Type B pancreatic cell (in vitro differentiated cells): ENCODE results near the gene FAF1. TPM values are rescaled to one million over a fixed set of nuclear protein-coding genes. Genes with fewer than 3 reads are reported as not detected.
A peak's percentile ranks its signal among the peaks of the same experiment; 100 is the strongest.
"Not testable (repeated sequence)": the region's sequence is repeated elsewhere in the genome, so short reads cannot be mapped to it uniquely, and the experiment has no call there.

Source experiments
- DNase-seq: peaks from one replicate; pipeline ENCODE4 v3.0.0; 2021; ENCODE audit warnings: mixed read lengths; ENCODE audit not compliant: unreplicated experiment; ENCODE audit errors: extremely low spot score
- H3K27ac Mint-ChIP-seq: 2 replicates; pipeline ENCODE4 v1.8.0; 2021; ENCODE audit warnings: mild to moderate bottlenecking, mixed read lengths
- H3K27me3 Mint-ChIP-seq: 2 replicates; pipeline ENCODE4 v1.8.0; 2021; ENCODE audit warnings: mixed read lengths
- H3K36me3 Mint-ChIP-seq: 2 replicates; pipeline ENCODE4 v1.8.0; 2021; ENCODE audit warnings: mixed read lengths
- H3K4me1 Mint-ChIP-seq: one replicate; pipeline ENCODE4 v1.8.0; 2021; ENCODE audit warnings: mixed read lengths; ENCODE audit not compliant: unreplicated experiment
- H3K4me3 Mint-ChIP-seq: 2 replicates; pipeline ENCODE4 v1.8.0; 2021; ENCODE audit warnings: mild to moderate bottlenecking, mixed read lengths
- H3K9me3 Mint-ChIP-seq: 2 replicates; pipeline ENCODE4 v1.8.0; 2021; ENCODE audit warnings: mixed read lengths
- total RNA-seq: library from RNA; stranded (reverse); gene quantifications from 2 replicates; pipeline ENCODE4 v1.2.1, GENCODE V29; 2021; ENCODE audit warnings: low replicate concordance
- TF ChIP-seq, protein P1 (sequence below): fragments of 200-600 bp; sonication (generic); conservative IDR thresholded peaks from 2 replicates; pipeline ENCODE4 v1.5.0; 2021; ENCODE audit warnings: antibody characterized with exemption, mild to moderate bottlenecking

FAF1 gene
- total RNA-seq, 1 donor from 2014 or later: 49.9 TPM

DNA sequence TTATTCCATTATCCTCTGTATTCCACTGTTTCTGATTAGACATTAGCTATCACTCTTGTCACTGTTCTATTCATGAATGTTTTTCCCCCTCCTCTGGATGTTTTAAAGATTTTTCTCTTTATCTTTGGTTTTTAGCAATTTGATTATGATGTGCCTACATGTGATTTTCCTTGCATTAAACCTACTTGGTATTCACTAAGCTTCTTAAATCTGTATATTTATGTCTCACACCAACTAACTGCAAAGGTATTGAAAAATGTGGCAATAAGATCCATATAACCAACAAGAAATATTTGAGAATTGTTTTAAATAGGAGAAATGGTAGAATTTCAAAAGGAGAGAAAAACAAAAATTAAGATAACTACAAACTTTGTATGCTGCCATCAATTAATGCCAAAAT is 25.2 kb downstream of the FAF1 start:
- no peaks in the 10 kb centered on the region for H3K9me3 Mint-ChIP-seq
- peaks cover 4% of the 10 kb centered on the region for H3K36me3 Mint-ChIP-seq
- TF ChIP-seq, protein P1, sequence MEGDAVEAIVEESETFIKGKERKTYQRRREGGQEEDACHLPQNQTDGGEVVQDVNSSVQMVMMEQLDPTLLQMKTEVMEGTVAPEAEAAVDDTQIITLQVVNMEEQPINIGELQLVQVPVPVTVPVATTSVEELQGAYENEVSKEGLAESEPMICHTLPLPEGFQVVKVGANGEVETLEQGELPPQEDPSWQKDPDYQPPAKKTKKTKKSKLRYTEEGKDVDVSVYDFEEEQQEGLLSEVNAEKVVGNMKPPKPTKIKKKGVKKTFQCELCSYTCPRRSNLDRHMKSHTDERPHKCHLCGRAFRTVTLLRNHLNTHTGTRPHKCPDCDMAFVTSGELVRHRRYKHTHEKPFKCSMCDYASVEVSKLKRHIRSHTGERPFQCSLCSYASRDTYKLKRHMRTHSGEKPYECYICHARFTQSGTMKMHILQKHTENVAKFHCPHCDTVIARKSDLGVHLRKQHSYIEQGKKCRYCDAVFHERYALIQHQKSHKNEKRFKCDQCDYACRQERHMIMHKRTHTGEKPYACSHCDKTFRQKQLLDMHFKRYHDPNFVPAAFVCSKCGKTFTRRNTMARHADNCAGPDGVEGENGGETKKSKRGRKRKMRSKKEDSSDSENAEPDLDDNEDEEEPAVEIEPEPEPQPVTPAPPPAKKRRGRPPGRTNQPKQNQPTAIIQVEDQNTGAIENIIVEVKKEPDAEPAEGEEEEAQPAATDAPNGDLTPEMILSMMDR: no peak
- H3K4me1 Mint-ChIP-seq: no peaks in the 10 kb centered on the region
- H3K27me3 Mint-ChIP-seq: no peaks in the 10 kb centered on the region
- DNase-seq: no peak
- H3K4me3 Mint-ChIP-seq: no peak overlapping the region
- no peak overlapping the region for H3K27ac Mint-ChIP-seq

DNA sequence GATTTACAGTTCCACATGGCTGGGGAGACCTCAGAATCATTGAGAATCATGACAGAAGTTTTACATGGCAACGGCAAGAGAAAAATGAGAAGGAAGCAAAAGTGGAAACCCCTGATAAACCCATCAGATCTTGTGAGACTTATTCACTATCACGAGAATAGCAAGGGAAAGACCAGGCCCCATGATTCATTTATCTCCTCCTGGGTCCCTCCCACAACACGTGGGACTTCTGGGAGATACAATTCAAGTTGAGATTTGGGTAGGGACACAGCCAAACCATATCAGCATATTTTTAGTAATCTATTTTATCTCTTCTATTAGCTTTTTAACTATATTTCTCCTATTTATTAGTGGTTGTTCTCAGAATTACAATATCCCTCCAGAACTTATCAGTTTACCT is 26.3 kb downstream of the FAF1 start:
- H3K27me3 Mint-ChIP-seq, H3K9me3 Mint-ChIP-seq, H3K4me3 Mint-ChIP-seq, H3K27ac Mint-ChIP-seq, H3K4me1 Mint-ChIP-seq, H3K36me3 Mint-ChIP-seq, DNase-seq: not testable (repeated sequence)

DNA sequence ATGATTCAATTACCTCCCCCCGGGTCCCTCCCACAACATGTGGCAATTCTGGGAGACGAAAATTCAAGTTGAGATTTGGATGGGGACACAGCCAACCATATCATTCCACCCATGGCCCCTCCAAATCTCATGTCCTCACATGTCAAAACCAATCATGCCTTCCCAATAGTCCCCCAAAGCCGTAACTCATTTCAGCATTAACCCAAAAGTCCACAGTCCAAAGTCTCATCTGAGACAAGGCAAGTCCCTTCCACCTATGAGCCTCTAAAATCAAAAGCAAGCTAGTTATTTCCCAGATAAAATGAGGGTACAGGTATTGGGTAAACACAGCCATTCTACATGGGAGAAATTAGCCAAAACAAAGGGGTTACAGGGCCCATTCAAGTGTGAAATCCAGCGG is 28.0 kb downstream of the FAF1 start:
- not testable (repeated sequence) for H3K36me3 Mint-ChIP-seq, H3K27ac Mint-ChIP-seq, H3K4me3 Mint-ChIP-seq, H3K9me3 Mint-ChIP-seq, DNase-seq, H3K27me3 Mint-ChIP-seq, H3K4me1 Mint-ChIP-seq

DNA sequence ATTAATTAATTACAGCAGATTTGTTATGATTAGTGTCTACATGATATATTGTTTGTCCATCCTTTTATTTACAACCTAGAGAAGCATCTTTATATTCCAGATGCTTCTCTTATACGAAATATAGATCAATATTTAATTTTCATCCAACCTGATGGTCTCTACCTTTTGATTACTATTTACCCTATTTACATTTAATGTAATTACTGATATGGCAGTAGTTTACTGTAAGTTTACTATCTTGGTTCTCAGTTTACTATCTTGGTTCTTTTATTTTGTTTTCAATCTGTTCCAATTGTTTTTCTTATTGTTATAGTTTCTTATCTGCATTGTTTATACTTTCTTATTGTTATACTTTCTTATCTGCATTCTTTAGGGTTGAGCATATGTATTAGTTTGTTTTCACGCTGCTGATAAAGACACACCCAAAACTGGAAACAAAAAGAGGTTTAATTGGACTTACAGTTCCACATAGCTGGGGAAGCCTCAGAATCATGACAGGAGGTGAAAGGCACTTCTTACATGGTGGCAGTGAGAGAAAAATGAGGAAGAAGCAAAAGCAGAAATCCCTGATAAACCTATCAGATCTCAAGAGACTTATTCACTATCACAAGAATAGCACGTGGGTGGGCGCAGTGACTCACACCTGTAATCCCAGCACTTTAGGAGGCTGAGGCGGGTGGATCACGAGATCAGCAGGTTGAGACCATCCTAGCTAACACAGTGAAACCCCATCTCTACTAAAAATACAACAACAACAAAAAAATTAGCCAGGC is 28.9 kb downstream of the FAF1 start:
- DNase-seq: no peak
- no peak overlapping the region for H3K4me3 Mint-ChIP-seq
- TF ChIP-seq, protein P1: no peak
- H3K4me1 Mint-ChIP-seq: no peaks in the 10 kb centered on the region
- peak overlapping the region; percentile 6 for H3K27ac Mint-ChIP-seq
- H3K9me3 Mint-ChIP-seq: no peaks in the 10 kb centered on the region
- no peaks in the 10 kb centered on the region for H3K27me3 Mint-ChIP-seq
- peaks cover 8% of the 10 kb centered on the region for H3K36me3 Mint-ChIP-seq

DNA sequence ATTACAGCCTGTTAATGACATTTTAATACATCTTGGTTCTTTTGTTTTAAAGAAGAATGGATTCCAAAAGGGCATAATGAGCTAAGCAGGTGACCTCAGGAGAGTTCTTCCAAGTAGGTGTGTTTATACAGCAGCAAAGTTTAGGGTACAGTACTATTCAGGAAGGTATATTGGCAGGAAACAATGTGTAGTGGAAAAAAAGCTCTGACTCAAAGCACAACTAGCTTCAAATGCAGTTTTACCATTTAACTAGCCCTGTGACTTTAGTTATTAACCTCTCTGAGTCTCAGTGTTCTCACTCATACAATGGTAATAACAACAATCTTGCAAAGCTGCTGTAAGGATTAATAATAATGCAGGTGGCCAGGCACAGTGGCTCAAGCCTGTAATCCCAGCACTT is 29.9 kb downstream of the FAF1 start:
- no peak for DNase-seq
- no peaks in the 10 kb centered on the region for H3K4me1 Mint-ChIP-seq

DNA sequence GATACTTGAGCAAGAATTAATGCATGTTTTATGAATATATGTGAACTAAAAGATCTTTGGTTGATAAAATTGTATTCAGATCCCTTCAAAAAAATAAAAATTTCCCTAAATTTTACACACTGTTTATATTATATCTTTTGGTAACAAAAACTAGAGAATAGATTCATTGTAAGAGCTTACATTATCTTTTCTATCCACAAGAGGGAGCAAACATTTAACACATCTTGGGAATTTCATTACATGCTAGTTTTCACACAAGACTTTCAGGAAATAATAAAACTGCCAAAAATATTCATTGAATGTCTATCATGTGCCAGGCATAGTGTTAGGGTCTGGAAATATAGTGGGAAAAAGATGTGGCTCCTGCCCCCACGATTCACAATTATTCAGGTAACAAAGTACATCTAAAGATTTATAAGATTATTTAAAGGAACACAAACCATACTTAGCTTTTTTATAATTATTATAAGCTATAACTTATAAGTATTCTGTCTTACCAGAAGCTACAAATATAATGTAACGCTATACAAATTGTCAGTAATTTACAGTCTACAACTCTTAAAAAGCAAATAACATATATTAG is 30.6 kb downstream of the FAF1 start:
- Mint-ChIP-seq H3K4me1 (no peaks in the 10 kb centered on the region), H3K4me3 (no peak overlapping the region), H3K36me3 (peaks cover 14% of the 10 kb centered on the region), H3K9me3 (no peaks in the 10 kb centered on the region), H3K27ac (no peak overlapping the region), H3K27me3 (no peaks in the 10 kb centered on the region)
- DNase-seq: no peak
- TF ChIP-seq, protein P1: peak; percentile 80

More for the DNA sequence above, 29.9 kb downstream of the FAF1 start:
- Mint-ChIP-seq H3K36me3 (peaks cover 12% of the 10 kb centered on the region), H3K9me3 (no peaks in the 10 kb centered on the region), H3K27ac (no peak overlapping the region), H3K4me3 (no peak overlapping the region), H3K27me3 (no peaks in the 10 kb centered on the region)
- TF ChIP-seq, protein P1: no peak
